22Rv1 (cell line): ENCODE data around the gene KATNB1.
A peak's percentile ranks its signal among the peaks of the same experiment; 100 is the strongest.

Experiments used
- H3K27ac ChIP-seq: fragments of 450-650 bp; 2 replicates; pipeline ENCODE4 v1.5.1; 2017
- ZFX ChIP-seq: fragments of 450-650 bp; IDR thresholded peaks from 2 replicates; pipeline ENCODE4 v1.6.1; 2017; ENCODE audit warnings: antibody characterized with exemption, borderline replicate concordance
- TF ChIP-seq, protein P1 (sequence below): fragments of 450-650 bp; IDR thresholded peaks from 2 replicates; pipeline ENCODE4 v1.5.1; 2017; ENCODE audit warnings: mild to moderate bottlenecking

KATNB1 gene

DNA sequence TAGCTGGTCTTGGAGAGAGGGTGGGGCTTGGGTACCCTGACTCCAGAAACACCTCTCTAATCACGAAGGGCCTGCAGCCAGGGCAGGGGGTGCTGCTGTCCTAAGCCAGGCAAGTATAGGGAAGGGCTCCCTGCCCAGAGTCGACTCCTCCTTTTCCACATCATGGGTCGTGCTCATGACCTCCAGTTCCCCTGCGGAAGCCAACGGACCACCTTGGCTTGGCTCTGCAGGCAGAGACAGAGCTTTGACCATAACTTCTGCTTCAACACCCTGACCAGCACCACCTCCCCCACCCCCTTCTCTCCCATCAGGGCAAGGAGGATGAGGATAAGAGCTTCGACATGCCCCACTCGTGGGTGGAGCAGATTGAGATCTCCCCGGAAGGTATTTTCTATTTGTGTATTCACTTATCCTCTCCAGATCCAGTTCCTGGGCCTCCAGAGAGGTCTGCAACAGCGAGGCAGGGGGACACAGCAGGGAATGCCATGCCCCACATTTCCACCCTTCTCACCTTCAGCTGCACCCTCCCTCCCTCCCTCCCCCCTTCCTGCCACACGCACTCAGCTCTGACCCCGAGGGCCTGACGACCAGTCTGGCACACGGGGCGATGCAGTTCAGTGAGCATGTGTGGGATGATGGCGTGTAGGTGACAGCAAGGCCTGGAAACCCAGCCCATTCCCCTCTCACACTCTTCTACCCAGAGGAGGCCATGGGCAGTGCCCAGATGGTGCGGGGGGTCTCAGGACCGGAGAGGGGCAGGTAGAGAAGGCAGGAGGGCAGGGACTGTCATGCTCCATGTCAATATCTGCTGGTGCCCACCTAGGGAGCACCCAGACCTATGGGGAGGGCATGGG, 14.0 kb upstream of the KATNB1 start:
- no peak overlapping the region for H3K27ac ChIP-seq
- TF ChIP-seq, protein P1, sequence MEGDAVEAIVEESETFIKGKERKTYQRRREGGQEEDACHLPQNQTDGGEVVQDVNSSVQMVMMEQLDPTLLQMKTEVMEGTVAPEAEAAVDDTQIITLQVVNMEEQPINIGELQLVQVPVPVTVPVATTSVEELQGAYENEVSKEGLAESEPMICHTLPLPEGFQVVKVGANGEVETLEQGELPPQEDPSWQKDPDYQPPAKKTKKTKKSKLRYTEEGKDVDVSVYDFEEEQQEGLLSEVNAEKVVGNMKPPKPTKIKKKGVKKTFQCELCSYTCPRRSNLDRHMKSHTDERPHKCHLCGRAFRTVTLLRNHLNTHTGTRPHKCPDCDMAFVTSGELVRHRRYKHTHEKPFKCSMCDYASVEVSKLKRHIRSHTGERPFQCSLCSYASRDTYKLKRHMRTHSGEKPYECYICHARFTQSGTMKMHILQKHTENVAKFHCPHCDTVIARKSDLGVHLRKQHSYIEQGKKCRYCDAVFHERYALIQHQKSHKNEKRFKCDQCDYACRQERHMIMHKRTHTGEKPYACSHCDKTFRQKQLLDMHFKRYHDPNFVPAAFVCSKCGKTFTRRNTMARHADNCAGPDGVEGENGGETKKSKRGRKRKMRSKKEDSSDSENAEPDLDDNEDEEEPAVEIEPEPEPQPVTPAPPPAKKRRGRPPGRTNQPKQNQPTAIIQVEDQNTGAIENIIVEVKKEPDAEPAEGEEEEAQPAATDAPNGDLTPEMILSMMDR, result no peak

- no peak overlapping the region for H3K27ac ChIP-seq
- TF ChIP-seq ZFX, result no peak
- TF ChIP-seq, protein P1, result no peak
Measured at GRCh38 chr16:57722210-57722499, 13.4 kb upstream of the KATNB1 start.

DNA sequence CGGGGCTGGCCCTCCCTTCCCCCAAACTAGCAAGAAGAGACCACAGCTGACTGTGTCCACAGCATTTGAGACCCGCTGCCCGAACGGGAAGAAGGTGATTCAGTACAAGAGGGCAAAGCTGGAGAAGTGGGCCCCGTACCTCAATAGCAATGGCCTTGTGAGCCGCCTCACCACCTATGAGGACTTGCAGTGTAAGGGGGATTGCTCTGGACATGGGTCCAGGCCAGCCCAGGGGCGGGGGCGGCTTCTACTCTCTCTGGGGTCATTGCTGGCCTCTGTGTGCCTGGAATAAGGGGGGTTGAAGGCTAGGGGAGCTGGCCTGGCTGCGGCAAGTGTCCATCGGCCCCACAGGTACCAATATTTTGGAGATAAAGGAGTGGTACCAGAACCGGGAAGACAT, 12.9 kb upstream of the KATNB1 start:
- TF ChIP-seq, protein P1, result no peak
- no peak for TF ChIP-seq ZFX
- no peak overlapping the region for H3K27ac ChIP-seq

DNA sequence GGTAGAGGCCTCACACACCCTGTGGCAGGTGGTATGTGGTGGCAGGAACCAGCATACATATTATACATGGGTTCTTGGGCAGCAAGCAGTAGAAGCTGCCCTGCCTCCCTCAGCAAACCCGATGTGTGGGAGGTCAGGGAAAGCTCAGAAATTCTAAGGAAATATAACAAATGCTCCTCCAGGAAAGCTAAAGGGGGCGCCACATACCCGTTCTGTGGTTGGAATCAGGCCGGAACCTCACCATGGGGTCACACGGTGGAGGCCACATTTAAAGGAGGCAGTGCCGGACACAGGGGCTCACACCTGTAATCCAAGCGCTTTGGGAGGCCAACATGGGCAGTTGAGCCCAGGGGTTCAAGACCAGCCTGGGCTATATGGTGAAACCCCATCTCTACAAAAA, 12.4 kb upstream of the KATNB1 start:
- TF ChIP-seq, protein P1, result peak; percentile 17; the same call in 1 of the 2 replicates
- no peak for TF ChIP-seq ZFX
- no peak overlapping the region for H3K27ac ChIP-seq

GRCh38 chr16:57724531-57724930, 11.0 kb upstream of the KATNB1 start:
- no peak overlapping the region for H3K27ac ChIP-seq
- no peak for TF ChIP-seq ZFX
- TF ChIP-seq, protein P1, result no peak

GRCh38 chr16:57725151-57725550, 10.4 kb upstream of the KATNB1 start:
- no peak overlapping the region for H3K27ac ChIP-seq
- TF ChIP-seq, protein P1, result no peak
- TF ChIP-seq ZFX, result no peak

- TF ChIP-seq ZFX, result no peak
- TF ChIP-seq, protein P1, result no peak
- H3K27ac ChIP-seq, result no peak overlapping the region
Measured at GRCh38 chr16:57725554-57725953, 10.0 kb upstream of the KATNB1 start.
